Stimulated activated CD4-positive, alpha-beta T cell treated with anti-CD3 and anti-CD28 coated beads, TNF-alpha, amount 100 ng/mL, for 4 hours (primary cell): ENCODE measurements around the gene SSC5D.
"Not testable (repeated sequence)": the region's sequence is repeated elsewhere in the genome, so short reads cannot be mapped to it uniquely, and the experiment has no call there.

ENCODE experiments used
- DNase-seq, 3 experiments: peaks; one replicate each; pipeline ENCODE4 v3.0.0-alpha.2; 2020; ENCODE audit warnings: low read depth in 3 of 3

The SSC5D gene

GRCh38 chr19:55503502-55504251 is 15.4 kb downstream of the SSC5D start:
- peak; percentile 85 to 96 (median 88) for DNase-seq

GRCh38 chr19:55504252-55504603 is 16.0 kb downstream of the SSC5D start:
- no peak for DNase-seq

GRCh38 chr19:55504981-55505380 is 16.7 kb downstream of the SSC5D start:
- DNase-seq: no peak

- DNase-seq: no peak
Observed at GRCh38 chr19:55508120-55508519, 19.9 kb downstream of the SSC5D start.

- peak; percentile 83 to 86 (median 83) for DNase-seq
Observed at GRCh38 chr19:55516878-55517620, 28.8 kb downstream of the SSC5D start.

GRCh38 chr19:55519451-55520311 is 31.4 kb downstream of the SSC5D start:
- no peak for DNase-seq

GRCh38 chr19:55520691-55521292 is 32.6 kb downstream of the SSC5D start:
- DNase-seq: no peak

- no peak for DNase-seq
Observed at GRCh38 chr19:55525289-55526101, 37.3 kb downstream of the SSC5D start.

- no peak for DNase-seq
Observed at GRCh38 chr19:55526216-55527196, 38.3 kb downstream of the SSC5D start.

GRCh38 chr19:55527197-55528029 is 39.2 kb downstream of the SSC5D start:
- DNase-seq: no peak

- no peak for DNase-seq
Observed at GRCh38 chr19:55528030-55528803, 40.0 kb downstream of the SSC5D start.

GRCh38 chr19:55529636-55530234 is 41.5 kb downstream of the SSC5D start:
- DNase-seq: no peak

GRCh38 chr19:55530996-55531395 is 42.8 kb downstream of the SSC5D start:
- DNase-seq: no peak

- not testable (repeated sequence) for DNase-seq
Observed at GRCh38 chr19:55534280-55534679, 46.0 kb downstream of the SSC5D start.

GRCh38 chr19:55535173-55535964 is 47.1 kb downstream of the SSC5D start:
- DNase-seq: no peak

- DNase-seq: no peak
Observed at GRCh38 chr19:55535965-55536350, 47.7 kb downstream of the SSC5D start.

GRCh38 chr19:55536366-55536765 is 48.1 kb downstream of the SSC5D start:
- no peak for DNase-seq
